Endothelial cell of umbilical vein (primary cell): ENCODE measurements around the gene TBC1D4. TPM values are rescaled to one million over a fixed set of nuclear protein-coding genes. Genes with fewer than 3 reads are reported as not detected.

Source experiments
- BruUV-seq: library from RNA; stranded (reverse); fragments of 400-500 nt; replicated peaks from 2 replicates; lab custom pipeline; 2021; lab: Mats Ljungman, UMichigan
- CTCF ChIA-PET: fragments of 300-600, 350-600 bp; sonication (Branson Sonifier 250); formaldehyde crosslinking; loops from one replicate; lab custom pipeline; 2021; ENCODE audit warnings: antibody characterized with exemption, inconsistent platforms; lab: Charles Lee
- POLR2A ChIA-PET: fragments of 300-600, 350-600 bp; sonication (Branson Sonifier 250); formaldehyde crosslinking; loops from one replicate; lab custom pipeline; 2021; ENCODE audit warnings: antibody characterized with exemption, inconsistent platforms; lab: Charles Lee
- DNase-seq: peaks from one replicate; pipeline ENCODE4 v3.0.0-alpha.2; 2011; ENCODE audit warnings: low read depth, low spot score
- FAIRE-seq: peaks from 2 replicates; lab custom pipeline; 2011; peaks lifted over from hg19 to GRCh38; lab: Jason Lieb, UNC
- H2AFZ ChIP-seq: 2 replicates; pipeline ENCODE4 v1.6.0; 2012; ENCODE audit warnings: low read depth, low read length, control low read depth, inconsistent platforms
- H3K27ac ChIP-seq: 2 replicates; pipeline ENCODE4 v1.5.1; 2011; ENCODE audit warnings: low read depth, mild to moderate bottlenecking, control low read depth, low read length, moderate library complexity; ENCODE audit not compliant: insufficient read depth
- H3K27me3 ChIP-seq, 2 experiments: 2 replicates each; pipeline versions ENCODE4 v1.6.0 to v1.6.1; 2011; ENCODE audit warnings: low read length in 2 of 2, mixed read lengths in 1 of 2; ENCODE audit not compliant: control insufficient read depth in 2 of 2, insufficient read depth in 2 of 2
- H3K36me3 ChIP-seq, 2 experiments: 2 replicates in 1 of 2; 3 replicates in 1 of 2; pipeline ENCODE4 v1.5.1; 2011; ENCODE audit warnings: low read length in 2 of 2, mild to moderate bottlenecking in 1 of 2, moderate library complexity in 1 of 2; ENCODE audit not compliant: control insufficient read depth in 2 of 2, insufficient read depth in 2 of 2; ENCODE audit errors: extremely low read depth in 1 of 2
- H3K4me1 ChIP-seq: 3 replicates; pipeline ENCODE4 v1.5.1; 2011; ENCODE audit warnings: mild to moderate bottlenecking, low read length; ENCODE audit not compliant: control insufficient read depth, insufficient read depth; ENCODE audit errors: extremely low read depth
- H3K4me2 ChIP-seq: 2 replicates; pipeline ENCODE4 v1.6.1; 2011; ENCODE audit warnings: low read length, control low read depth, mixed read lengths; ENCODE audit not compliant: insufficient read depth
- H3K4me3 ChIP-seq, 3 experiments: fragments of 200-600 bp in 1 of 3; sonication (generic), shearing (Covaris generic) in 1 of 3; replicated peaks in 1 of 3; 2 replicates each; pipeline ENCODE4 v1.5.1; 2011 to 2016; ENCODE audit warnings: control low read depth in 3 of 3, low read length in 3 of 3, mild to moderate bottlenecking in 2 of 3, inconsistent platforms in 1 of 3, low read depth in 1 of 3, moderate library complexity in 1 of 3; ENCODE audit not compliant: insufficient read depth in 1 of 3
- H3K79me2 ChIP-seq: 2 replicates; pipeline ENCODE4 v1.6.0; 2012; ENCODE audit warnings: low read length, inconsistent platforms; ENCODE audit not compliant: control insufficient read depth, insufficient read depth
- H3K9ac ChIP-seq: replicated peaks from 2 replicates; pipeline ENCODE3; 2011; ENCODE audit warnings: low read length, control low read depth; ENCODE audit not compliant: insufficient read depth; ENCODE audit errors: extremely low read depth
- H3K9me1 ChIP-seq: replicated peaks from 3 replicates; pipeline ENCODE4 v1.6.0; 2011; ENCODE audit warnings: mild to moderate bottlenecking, low read length; ENCODE audit not compliant: control insufficient read depth, insufficient read depth; ENCODE audit errors: extremely low read depth
- H3K9me3 ChIP-seq: replicated peaks from 2 replicates; pipeline ENCODE4 v1.5.1; 2012; ENCODE audit warnings: low read length, inconsistent platforms; ENCODE audit not compliant: control insufficient read depth, insufficient read depth
- H4K20me1 ChIP-seq: replicated peaks from 2 replicates; pipeline ENCODE3; 2011; ENCODE audit warnings: mild to moderate bottlenecking, low read length; ENCODE audit not compliant: control insufficient read depth, insufficient read depth; ENCODE audit errors: extremely low read depth
- EZH2 ChIP-seq: IDR thresholded peaks from 2 replicates; pipeline ENCODE4 v1.6.1; 2012; ENCODE audit warnings: borderline replicate concordance, low read depth, mild to moderate bottlenecking, moderate library complexity, low read length, inconsistent platforms; ENCODE audit not compliant: severe bottlenecking
- FOS ChIP-seq: IDR thresholded peaks from 2 replicates; pipeline ENCODE4 v1.6.1; 2011; ENCODE audit warnings: mild to moderate bottlenecking, low read length, moderate library complexity, borderline replicate concordance; ENCODE audit not compliant: insufficient read depth
- GATA2 ChIP-seq: IDR thresholded peaks from 2 replicates; pipeline ENCODE4 v1.7.0; 2011; ENCODE audit warnings: low read depth, mild to moderate bottlenecking, moderate library complexity, mixed read lengths, low read length; ENCODE audit not compliant: insufficient read length, insufficient read depth
- JUN ChIP-seq: IDR thresholded peaks from 2 replicates; pipeline ENCODE4 v1.6.1; 2011; ENCODE audit warnings: borderline replicate concordance, low read depth; ENCODE audit not compliant: insufficient read length, insufficient read depth
- MYC ChIP-seq: IDR thresholded peaks from one replicate; pipeline ENCODE4 v1.6.1; 2011; ENCODE audit warnings: mild to moderate bottlenecking, low read depth, low read length
- POLR2A ChIP-seq: IDR thresholded peaks from 2 replicates; pipeline ENCODE4 v1.6.1; 2012; ENCODE audit warnings: low read depth, mild to moderate bottlenecking, control low read depth, low read length
- POLR2AphosphoS5 ChIP-seq: IDR thresholded peaks from 2 replicates; pipeline ENCODE4 v1.6.1; 2012; ENCODE audit warnings: low read depth, mild to moderate bottlenecking, control low read depth, low read length, moderate library complexity; ENCODE audit not compliant: insufficient read depth
- dilution Hi-C: fragments of 300-500 bp; cut with MboI; formaldehyde crosslinking; loops from one replicate; pipeline ENCODE4 v1.15.0; 2019; ENCODE audit warnings: low sequenced_read_pairs; ENCODE audit not compliant: extremely low pct_ligation_motif_present
- intact Hi-C: fragments of 100-400 bp; cut with micrococcal nuclease; formaldehyde crosslinking; loops from one replicate; pipeline ENCODE4 v1.10.0; 2022
- polyA plus RNA-seq, 4 experiments: library from polyadenylated mRNA; depleted of rRNA in 3 of 4; stranded (reverse) in 3 of 4; unstranded in 1 of 4; fragments of >200 nt; gene quantifications; 2 replicates each; pipeline versions ENCODE4 v1.2.1 to v1.2.3, GENCODE V29; 2011 to 2012; ENCODE audit warnings: missing spikeins in 1 of 4
- total RNA-seq: library from RNA; stranded (reverse); gene quantifications from 2 replicates; pipeline ENCODE4 v1.2.3, GENCODE V29; 2021
- TF ChIP-seq, protein P1 (sequence below), 2 donors: IDR thresholded peaks; 1 replicate in 1 of 2; 2 replicates in 1 of 2; pipeline ENCODE4 v1.5.1; 2011; ENCODE audit warnings: low read length in 2 of 2, mild to moderate bottlenecking in 2 of 2, moderate library complexity in 2 of 2, control low read depth in 1 of 2, inconsistent platforms in 1 of 2, low read depth in 1 of 2; ENCODE audit not compliant: insufficient read depth in 1 of 2; ENCODE audit errors: extremely low read depth in 1 of 2
- TF ChIP-seq, protein P2 (sequence below): IDR thresholded peaks from 2 replicates; pipeline ENCODE4 v1.6.1; 2011; ENCODE audit not compliant: insufficient read depth, insufficient read length

TBC1D4 gene
- total and polyA plus RNA-seq, 2 donors (not counting 3 experiments of a cell fraction or from before 2014, with no cell fraction given), result 58.3 to 81.0 TPM

GRCh38 chr13:75294110-75294509 is 187.9 kb downstream of the TBC1D4 start:
- no peak overlapping the region for H3K4me2 ChIP-seq
- CTCF ChIA-PET, result interaction anchor here (1.0 to 1.7 kb wide), 2 partner anchors 17 to 188 kb away, joined by 3 to 4 read pairs; partner anchors contain the start of gene TBC1D4
- no peak overlapping the region for H3K9ac ChIP-seq
- dilution Hi-C loops, result no loop called here
- intact Hi-C loops, result no loop called here
- no peak overlapping the region for H3K27ac ChIP-seq
- no peak overlapping the region for H3K4me3 ChIP-seq
- H2AFZ ChIP-seq, result no peak overlapping the region
- BruUV-seq, result no TSS peak
- no peaks in the 10 kb centered on the region for H3K9me3 ChIP-seq
- peaks cover 8 to 30% of the 10 kb centered on the region in 2 experiments for H3K36me3 ChIP-seq
- POLR2A ChIA-PET, result no interaction called here
- no peaks in the 10 kb centered on the region for H4K20me1 ChIP-seq
- TF ChIP-seq, protein P1, sequence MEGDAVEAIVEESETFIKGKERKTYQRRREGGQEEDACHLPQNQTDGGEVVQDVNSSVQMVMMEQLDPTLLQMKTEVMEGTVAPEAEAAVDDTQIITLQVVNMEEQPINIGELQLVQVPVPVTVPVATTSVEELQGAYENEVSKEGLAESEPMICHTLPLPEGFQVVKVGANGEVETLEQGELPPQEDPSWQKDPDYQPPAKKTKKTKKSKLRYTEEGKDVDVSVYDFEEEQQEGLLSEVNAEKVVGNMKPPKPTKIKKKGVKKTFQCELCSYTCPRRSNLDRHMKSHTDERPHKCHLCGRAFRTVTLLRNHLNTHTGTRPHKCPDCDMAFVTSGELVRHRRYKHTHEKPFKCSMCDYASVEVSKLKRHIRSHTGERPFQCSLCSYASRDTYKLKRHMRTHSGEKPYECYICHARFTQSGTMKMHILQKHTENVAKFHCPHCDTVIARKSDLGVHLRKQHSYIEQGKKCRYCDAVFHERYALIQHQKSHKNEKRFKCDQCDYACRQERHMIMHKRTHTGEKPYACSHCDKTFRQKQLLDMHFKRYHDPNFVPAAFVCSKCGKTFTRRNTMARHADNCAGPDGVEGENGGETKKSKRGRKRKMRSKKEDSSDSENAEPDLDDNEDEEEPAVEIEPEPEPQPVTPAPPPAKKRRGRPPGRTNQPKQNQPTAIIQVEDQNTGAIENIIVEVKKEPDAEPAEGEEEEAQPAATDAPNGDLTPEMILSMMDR (IDR thresholded peaks at IDR 0.05; ENCODE audit: extremely low read depth in 1 of 2, insufficient read depth in 1 of 2, low read depth in 1 of 2, low read length in 2 of 2), result no peak
- TF ChIP-seq GATA2 (no peak), MYC (no peak), FOS (no peak), POLR2A (no peak), EZH2 (no peak), POLR2AphosphoS5 (no peak), JUN (no peak)
- TF ChIP-seq, protein P2, sequence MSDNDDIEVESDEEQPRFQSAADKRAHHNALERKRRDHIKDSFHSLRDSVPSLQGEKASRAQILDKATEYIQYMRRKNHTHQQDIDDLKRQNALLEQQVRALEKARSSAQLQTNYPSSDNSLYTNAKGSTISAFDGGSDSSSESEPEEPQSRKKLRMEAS, result no peak
- no peaks in the 10 kb centered on the region for H3K79me2 ChIP-seq
- peaks cover 3% of the 10 kb centered on the region for H3K4me1 ChIP-seq
- FAIRE-seq, result no peak
- H3K27me3 ChIP-seq, result no peaks in the 10 kb centered on the region
- H3K9me1 ChIP-seq, result no peaks in the 10 kb centered on the region
- DNase-seq, result peak; percentile 11
